ENCODE results near the gene C6orf89. TPM values are rescaled to one million over a fixed set of nuclear protein-coding genes. Genes with fewer than 3 reads are reported as not detected.
A peak's percentile ranks its signal among the peaks of the same experiment; 100 is the strongest.

Gene C6orf89
- polyA plus RNA-seq, 3 donors: 19.2 to 37.5 (median 29.2) TPM

GRCh38 chr6:36863670-36864540 is 21.8 kb upstream of the C6orf89 start:
- 95% methylated on average over 12 of the region's 12 CpGs for WGBS (ENCODE audit: insufficient coverage)
- Histone ChIP-seq H4K20me1 (ENCODE audit: insufficient read depth, low read length) (no peaks in the 10 kb centered on the region), H2AFZ (ENCODE audit: insufficient read depth, low read depth, low read length, poor library complexity, severe bottlenecking) (no peak overlapping the region), H3K27ac (ENCODE audit: low read depth in 1 of 2, low read length in 2 of 2) (no peak overlapping the region), H3K9ac (ENCODE audit: insufficient read depth, low read length, poor library complexity, severe bottlenecking) (no peak overlapping the region), H3K27me3 (ENCODE audit: control insufficient read depth in 2 of 2, insufficient read depth in 2 of 2, low read length in 2 of 2) (no peaks in the 10 kb centered on the region), H3K79me2 (ENCODE audit: insufficient read depth, low read length) (peaks cover 53% of the 10 kb centered on the region), H3K9me3 (replicated peaks in 1 of 2; ENCODE audit: control insufficient read depth in 1 of 2, insufficient read depth in 1 of 2, low read length in 2 of 2) (no peaks in the 10 kb centered on the region), H3K4me1 (ENCODE audit: control insufficient read depth in 1 of 2, insufficient read depth in 2 of 2, low read length in 2 of 2) (no peaks in the 10 kb centered on the region), H3K4me3 (replicated peaks in 1 of 3; ENCODE audit: low read depth in 2 of 3, low read length in 3 of 3) (no peak overlapping the region), H3K36me3 (replicated peaks in 1 of 2; ENCODE audit: control insufficient read depth in 1 of 2, insufficient read depth in 2 of 2, low read length in 2 of 2) (peaks cover 44 to 76% of the 10 kb centered on the region in 2 donors), H3K4me2 (replicated peaks; ENCODE audit: extremely low read depth, low read length, poor library complexity, severe bottlenecking) (no peak overlapping the region)
- H3K4me1 Mint-ChIP-seq: no peaks in the 10 kb centered on the region
- no peak for TF ChIP-seq CTCF (IDR thresholded peaks at IDR 0.05)
- intact Hi-C loops (cut with micrococcal nuclease): loop anchor here in 1 of 2 donors (10.0 kb wide), 1 partner anchor 89 kb away; no protein-coding TSS in a partner anchor
- H3K36me3 Mint-ChIP-seq: peaks cover 68 to 89% of the 10 kb centered on the region in 2 donors
- H3K27ac Mint-ChIP-seq: peak overlapping the region in 4 of 7 donors; percentile 3 to 68 (median 12)
- H3K4me3 Mint-ChIP-seq: no peak overlapping the region
- H3K9me3 Mint-ChIP-seq: no peaks in the 10 kb centered on the region
- H3K27me3 Mint-ChIP-seq (ENCODE audit: low read depth in 3 of 3): no peaks in the 10 kb centered on the region
- no peak for DNase-seq

- H3K36me3 Mint-ChIP-seq: peaks cover 75 to 94% of the 10 kb centered on the region in 2 donors
- H3K4me2 ChIP-seq (replicated peaks; ENCODE audit: extremely low read depth, low read length, poor library complexity, severe bottlenecking): no peak overlapping the region
- H3K27ac Mint-ChIP-seq: peak overlapping the region in 1 of 7 donors; percentile 63
- DNase-seq: no peak
- H2AFZ ChIP-seq (ENCODE audit: insufficient read depth, low read depth, low read length, poor library complexity, severe bottlenecking): no peak overlapping the region
- no peak overlapping the region for H3K4me3 Mint-ChIP-seq
- no peaks in the 10 kb centered on the region for H3K4me1 ChIP-seq (ENCODE audit: control insufficient read depth in 1 of 2, insufficient read depth in 2 of 2, low read length in 2 of 2)
- no peaks in the 10 kb centered on the region for H3K9me3 Mint-ChIP-seq
- no peaks in the 10 kb centered on the region for H3K27me3 ChIP-seq (ENCODE audit: control insufficient read depth in 2 of 2, insufficient read depth in 2 of 2, low read length in 2 of 2)
- H3K9ac ChIP-seq (ENCODE audit: insufficient read depth, low read length, poor library complexity, severe bottlenecking): no peak overlapping the region
- peaks cover 50 to 85% of the 10 kb centered on the region in 2 donors for H3K36me3 ChIP-seq (replicated peaks in 1 of 2; ENCODE audit: control insufficient read depth in 1 of 2, insufficient read depth in 2 of 2, low read length in 2 of 2)
- H3K4me3 ChIP-seq (replicated peaks in 1 of 3; ENCODE audit: low read depth in 2 of 3, low read length in 3 of 3): no peak overlapping the region
- H3K4me1 Mint-ChIP-seq: no peaks in the 10 kb centered on the region
- WGBS (ENCODE audit: insufficient coverage): no CpG with 5 or more reads among the region's 2 CpGs
- no peaks in the 10 kb centered on the region for H3K27me3 Mint-ChIP-seq (ENCODE audit: low read depth in 3 of 3)
- no peak overlapping the region for H3K27ac ChIP-seq (ENCODE audit: low read depth in 1 of 2, low read length in 2 of 2)
- H3K79me2 ChIP-seq (ENCODE audit: insufficient read depth, low read length): peaks cover 60% of the 10 kb centered on the region
- TF ChIP-seq CTCF (IDR thresholded peaks at IDR 0.05): no peak
- no peaks in the 10 kb centered on the region for H4K20me1 ChIP-seq (ENCODE audit: insufficient read depth, low read length)
- intact Hi-C loops (cut with micrococcal nuclease): loop anchor here in 1 of 2 donors (10.0 kb wide), 1 partner anchor 91 kb away; no protein-coding TSS in a partner anchor
- no peaks in the 10 kb centered on the region for H3K9me3 ChIP-seq (replicated peaks in 1 of 2; ENCODE audit: control insufficient read depth in 1 of 2, insufficient read depth in 1 of 2, low read length in 2 of 2)
Observed at GRCh38 chr6:36865835-36866234, 19.9 kb upstream of the C6orf89 start.

Measured in CD14-positive monocyte (primary cell).